Omental fat pad (tissue), 4 donors: ENCODE data around the gene CNOT10. TPM values are rescaled to one million over a fixed set of nuclear protein-coding genes. Genes with fewer than 3 reads are reported as not detected.
"Not testable (repeated sequence)": the region's sequence is repeated elsewhere in the genome, so short reads cannot be mapped to it uniquely, and the experiment has no call there.

Experiments used
- ATAC-seq: fragments of 150-250 bp; one replicate; pipeline ENCODE4 v1.9.1; 2016; ENCODE audit warnings: mild to moderate bottlenecking, moderate library complexity; ENCODE audit not compliant: low FRiP score
- DNase-seq: peaks from one replicate; pipeline ENCODE4 v3.0.0-alpha.2; 2019; ENCODE audit warnings: low spot score
- CTCF ChIP-seq, 3 donors: fragments of 450-650 bp; IDR thresholded peaks; one replicate each; pipeline ENCODE4 v1.5.1; 2016 to 2017; ENCODE audit warnings: antibody characterized with exemption in 3 of 3, mild to moderate bottlenecking in 3 of 3, moderate library complexity in 2 of 3
- total RNA-seq, 4 donors: library from RNA; depleted of rRNA; stranded (reverse); fragments of >200 nt; gene quantifications; one replicate each; pipeline ENCODE4 v1.1.0, GENCODE V29; 2016

Gene CNOT10
- total RNA-seq, 4 donors from 2014 or later = 10.3 to 24.0 (median 19.8) TPM

DNA sequence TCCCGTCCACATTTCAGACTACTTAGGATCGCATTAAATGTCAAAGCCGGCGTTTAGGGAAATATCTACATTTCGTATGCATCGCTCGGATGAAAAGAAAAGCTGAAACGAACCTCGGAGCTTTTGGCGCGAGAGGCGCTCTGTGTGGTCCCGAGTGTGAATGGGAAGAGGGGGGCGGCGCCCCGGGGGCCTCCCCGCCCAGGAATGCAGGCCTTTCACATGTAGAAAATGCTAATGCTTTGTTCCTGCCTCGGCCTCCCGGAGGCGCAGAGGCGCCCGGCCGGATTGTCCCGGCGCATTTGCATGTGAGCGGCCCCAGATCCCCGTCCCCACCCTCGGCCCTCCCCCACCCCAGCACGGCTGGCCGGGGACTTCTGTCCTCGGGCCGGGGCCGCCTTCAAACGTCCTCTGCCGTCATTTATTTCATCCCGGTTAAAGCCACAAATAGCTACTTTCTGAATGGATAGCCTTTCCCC lies 95.8 kb downstream of the CNOT10 start:
- DNase-seq (no peak), ATAC-seq (peak; percentile 33)
- no peak for TF ChIP-seq CTCF (IDR thresholded peaks at IDR 0.05)

GRCh38 chr3:32781211-32781968 lies 96.4 kb downstream of the CNOT10 start:
- no peak for DNase-seq
- peak in 1 of 3 donors; percentile 26 for TF ChIP-seq CTCF (IDR thresholded peaks at IDR 0.05)
- peak; percentile 91 for ATAC-seq

- not testable (repeated sequence) for ATAC-seq, DNase-seq
Measured at GRCh38 chr3:32781969-32782270, 96.9 kb downstream of the CNOT10 start.

GRCh38 chr3:32782407-32782806 lies 97.4 kb downstream of the CNOT10 start:
- no peak for DNase-seq
- no peak for TF ChIP-seq CTCF (IDR thresholded peaks at IDR 0.05)

DNA sequence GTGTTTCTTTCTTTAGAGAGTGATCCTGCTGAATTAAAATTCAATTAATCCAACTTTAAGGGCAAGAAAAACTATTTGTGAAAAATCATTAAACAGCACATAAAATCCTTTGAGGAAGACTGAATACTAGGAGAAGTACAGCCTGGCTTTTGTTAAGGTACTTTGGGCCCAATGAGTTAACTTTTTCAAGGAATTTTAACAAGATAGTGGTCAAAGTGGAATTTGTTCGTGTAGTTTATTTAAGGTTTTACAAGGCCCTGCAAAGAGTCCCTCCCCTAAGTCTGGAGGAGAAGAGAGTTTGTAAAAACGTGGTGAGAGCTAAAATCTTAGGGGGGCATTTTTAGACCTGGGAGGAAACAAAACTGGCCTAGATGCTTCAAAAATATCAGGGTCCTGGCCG lies 106.8 kb downstream of the CNOT10 start:
- no peak for TF ChIP-seq CTCF (IDR thresholded peaks at IDR 0.05)
- no peak for ATAC-seq
- DNase-seq = no peak

More at GRCh38 chr3:32782407-32782806, 97.4 kb downstream of the CNOT10 start:
- no peak for ATAC-seq

DNA sequence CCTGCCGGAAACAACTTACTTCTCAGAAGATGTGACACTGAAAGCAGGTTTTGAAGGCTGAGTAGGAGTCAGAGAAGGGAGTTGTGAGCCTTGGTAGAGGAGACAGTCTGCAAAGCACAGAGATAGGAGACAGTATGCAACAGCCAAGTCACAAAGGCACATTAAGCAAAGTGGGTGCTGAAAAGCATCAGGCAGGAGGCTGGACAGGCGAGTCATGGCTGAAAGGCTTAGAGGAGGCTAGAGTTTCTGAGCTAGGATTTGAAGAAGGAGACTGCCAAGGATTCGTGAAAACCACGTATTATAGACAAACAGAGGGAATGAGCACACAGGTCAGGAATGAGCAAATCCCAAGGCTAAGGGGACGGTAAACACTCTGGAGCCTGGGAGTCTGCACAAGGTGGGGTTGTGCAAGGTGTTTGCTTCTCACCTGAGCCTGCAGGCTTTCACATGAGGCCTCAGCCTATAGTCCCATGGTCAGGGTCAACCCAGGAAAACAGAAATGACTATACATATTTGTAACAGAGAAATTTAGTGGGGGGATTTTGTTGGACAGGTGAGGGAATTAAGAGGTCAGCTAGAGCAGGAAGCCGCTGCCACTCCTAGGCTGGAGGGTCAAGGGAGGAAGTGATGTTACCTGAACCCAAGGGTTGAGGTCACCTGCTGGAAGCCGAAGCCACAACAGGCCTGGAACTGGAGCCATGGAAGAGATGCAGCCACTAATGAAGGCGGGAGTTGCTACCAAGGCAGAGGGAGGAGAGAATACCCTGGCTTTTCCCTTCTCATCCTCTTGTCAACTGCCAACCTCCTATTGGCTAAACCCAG lies 109.7 kb downstream of the CNOT10 start:
- TF ChIP-seq CTCF (IDR thresholded peaks at IDR 0.05) = no peak
- no peak for ATAC-seq
- DNase-seq = no peak

- DNase-seq, ATAC-seq: not testable (repeated sequence)
Measured at GRCh38 chr3:32796384-32796950, 111.5 kb downstream of the CNOT10 start.
